HG03575 (cell line): Measurements from ENCODE around the gene SECISBP2.
"Not testable (repeated sequence)": the region's sequence is repeated elsewhere in the genome, so short reads cannot be mapped to it uniquely, and the experiment has no call there.

ENCODE experiments used
- ATAC-seq: cut with Tn5 transposase; IDR thresholded peaks from one replicate; pipeline ENCODE4 v1.9.1; 2021; ENCODE audit not compliant: unreplicated experiment, insufficient number of reproducible peaks, low FRiP score; ENCODE audit errors: extremely low read depth

The SECISBP2 gene

GRCh38 chr9:89342213-89342612, 23.9 kb downstream of the SECISBP2 start:
- ATAC-seq: no peak

GRCh38 chr9:89342948-89343347, 24.6 kb downstream of the SECISBP2 start:
- ATAC-seq: no peak

- ATAC-seq: not testable (repeated sequence)
These were observed 25.5 kb downstream of the SECISBP2 start for GRCh38 chr9:89343812-89344211.

- ATAC-seq: no peak
These were observed 27.2 kb downstream of the SECISBP2 start for GRCh38 chr9:89345476-89345875.

- no peak for ATAC-seq
These were observed 28.4 kb downstream of the SECISBP2 start for GRCh38 chr9:89346696-89347095.

GRCh38 chr9:89347651-89348050, 29.4 kb downstream of the SECISBP2 start:
- no peak for ATAC-seq

GRCh38 chr9:89349607-89350006, 31.3 kb downstream of the SECISBP2 start:
- ATAC-seq: no peak

GRCh38 chr9:89350988-89351557, 32.8 kb downstream of the SECISBP2 start:
- no peak for ATAC-seq

GRCh38 chr9:89351584-89352300, 33.4 kb downstream of the SECISBP2 start:
- ATAC-seq: no peak

GRCh38 chr9:89352451-89352850, 34.2 kb downstream of the SECISBP2 start:
- ATAC-seq: no peak

GRCh38 chr9:89352874-89353649, 34.8 kb downstream of the SECISBP2 start:
- ATAC-seq: no peak

- ATAC-seq: no peak
These were observed 35.7 kb downstream of the SECISBP2 start for GRCh38 chr9:89353989-89354388.

- ATAC-seq: no peak
These were observed 36.2 kb downstream of the SECISBP2 start for GRCh38 chr9:89354471-89354870.

- ATAC-seq: no peak
These were observed 38.5 kb downstream of the SECISBP2 start for GRCh38 chr9:89356782-89357181.

- ATAC-seq: no peak
These were observed 39.3 kb downstream of the SECISBP2 start for GRCh38 chr9:89357331-89358197.

GRCh38 chr9:89358376-89358916, 40.1 kb downstream of the SECISBP2 start:
- no peak for ATAC-seq

- ATAC-seq: no peak
These were observed 40.7 kb downstream of the SECISBP2 start for GRCh38 chr9:89358985-89359384.

- ATAC-seq: no peak
These were observed 41.5 kb downstream of the SECISBP2 start for GRCh38 chr9:89359751-89360261.

- no peak for ATAC-seq
These were observed 42.2 kb downstream of the SECISBP2 start for GRCh38 chr9:89360465-89360864.
